GM21360 (cell line): ENCODE results near the gene FAM221B.

Source experiments
- ATAC-seq: cut with Tn5 transposase; IDR thresholded peaks from one replicate; pipeline ENCODE4 v1.9.1; 2021; ENCODE audit warnings: mild to moderate bottlenecking, moderate library complexity; ENCODE audit not compliant: unreplicated experiment

FAM221B gene, protein sequence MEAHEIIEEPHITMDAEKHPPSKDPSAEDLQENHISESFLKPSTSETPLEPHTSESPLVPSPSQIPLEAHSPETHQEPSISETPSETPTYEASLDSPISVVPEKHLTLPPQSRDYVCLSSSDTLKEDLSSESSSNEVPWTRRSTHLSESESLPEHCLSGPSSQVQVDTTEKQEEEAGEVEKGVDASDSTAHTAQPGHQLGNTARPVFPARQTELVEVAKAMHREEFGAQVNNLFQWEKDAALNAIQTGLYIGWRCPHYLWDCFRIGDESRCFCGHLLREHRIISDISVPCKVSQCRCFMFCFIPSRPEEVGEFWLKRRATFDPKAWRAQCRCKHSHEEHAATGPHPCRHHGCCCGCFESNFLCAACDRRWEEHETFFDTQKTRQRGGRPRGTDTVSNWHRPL

DNA sequence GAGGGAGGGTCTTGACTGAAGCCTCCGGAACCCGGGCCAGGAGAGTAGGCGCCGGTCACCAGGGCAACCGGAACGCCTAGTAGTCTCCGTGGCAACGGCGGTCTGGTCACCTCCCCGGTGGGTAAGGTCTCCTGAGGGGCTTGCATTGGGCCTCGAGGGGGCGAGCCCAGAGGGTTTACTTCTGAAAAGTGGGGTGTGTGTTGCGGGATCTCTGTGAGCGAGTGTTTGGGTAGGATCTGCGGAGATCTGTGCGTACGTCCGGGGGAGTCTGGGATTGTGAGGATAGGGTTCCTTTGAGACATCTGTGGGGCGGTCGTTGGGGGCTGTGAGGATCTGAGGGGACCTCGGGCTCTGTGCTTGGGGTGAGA, at the start of gene FAM221B:
FAM221B (minus strand) TSS at position 17 of the 368 bp plus-strand sequence. CDS start 2,571 bp downstream, outside the sequence.
- no peak for ATAC-seq

DNA sequence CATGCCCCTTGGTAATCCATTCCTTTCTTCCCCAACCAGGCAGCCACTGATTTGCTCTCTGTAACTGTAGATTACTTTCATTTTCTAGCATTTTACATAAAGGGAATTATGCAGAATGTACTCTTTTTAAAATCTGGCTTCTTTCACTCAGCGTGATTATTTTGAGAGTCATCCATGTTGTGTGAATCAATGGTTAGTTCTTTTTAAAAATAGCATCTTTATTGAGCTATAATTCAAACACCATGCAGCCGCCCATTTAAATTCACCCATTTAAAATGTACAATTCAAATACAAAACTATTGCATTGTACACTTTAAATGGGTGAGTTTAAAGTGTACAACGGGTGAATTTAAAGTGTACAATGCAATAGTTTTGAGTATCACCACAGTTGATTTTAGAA, 44.0 kb upstream of the FAM221B start:
- no peak for ATAC-seq

DNA sequence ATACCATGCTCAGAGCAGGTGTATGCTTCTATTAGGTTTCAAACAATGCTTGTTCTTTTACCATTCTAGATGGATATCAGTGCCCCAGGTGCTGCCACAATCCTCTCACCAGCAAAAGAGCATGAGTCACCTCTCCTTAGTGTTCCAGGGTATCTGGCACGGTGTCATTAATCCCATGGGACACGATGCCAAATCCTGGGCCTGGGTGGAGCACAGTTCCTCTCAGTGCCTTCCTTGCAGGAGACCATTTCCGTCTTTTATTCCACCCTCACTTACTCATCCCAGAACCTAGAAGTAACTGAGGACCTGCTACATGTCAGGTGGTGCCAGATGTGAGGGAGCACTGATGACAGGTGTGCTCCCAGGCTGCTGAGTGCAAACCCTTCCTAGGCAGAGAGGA, 43.0 kb upstream of the FAM221B start:
- no peak for ATAC-seq

DNA sequence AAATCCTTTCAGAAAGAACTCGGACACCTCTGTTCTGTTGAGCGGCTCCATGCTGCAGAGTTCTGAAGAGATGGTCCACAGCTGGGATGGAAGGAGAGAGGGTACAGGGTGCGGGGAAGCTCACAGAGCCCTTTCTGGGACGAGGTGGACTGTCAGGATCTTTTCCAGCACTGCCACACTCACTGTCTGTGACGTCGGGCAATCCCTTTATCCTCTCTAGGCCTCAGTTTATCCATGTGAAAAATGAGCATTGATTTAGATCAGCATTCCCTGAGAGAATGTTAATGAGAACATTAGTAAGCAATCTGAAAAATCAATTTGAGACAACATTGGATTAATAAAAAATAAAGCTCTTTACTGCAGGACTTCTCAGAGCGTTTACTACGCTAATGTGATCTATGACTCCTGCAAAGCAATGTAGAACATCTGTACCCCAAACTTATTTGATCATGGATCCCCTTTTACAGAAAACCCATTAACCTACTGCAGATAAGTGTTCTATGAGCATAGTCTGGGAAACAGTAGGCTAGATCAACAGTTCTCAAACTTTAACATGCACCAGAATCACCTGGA, 41.9 kb upstream of the FAM221B start, which contains the start of gene OR13J1:
OR13J1 (minus strand) TSS at position 51 of the 573 bp plus-strand sequence; CDS start at position 51, 0 bp downstream.
- no peak for ATAC-seq

DNA sequence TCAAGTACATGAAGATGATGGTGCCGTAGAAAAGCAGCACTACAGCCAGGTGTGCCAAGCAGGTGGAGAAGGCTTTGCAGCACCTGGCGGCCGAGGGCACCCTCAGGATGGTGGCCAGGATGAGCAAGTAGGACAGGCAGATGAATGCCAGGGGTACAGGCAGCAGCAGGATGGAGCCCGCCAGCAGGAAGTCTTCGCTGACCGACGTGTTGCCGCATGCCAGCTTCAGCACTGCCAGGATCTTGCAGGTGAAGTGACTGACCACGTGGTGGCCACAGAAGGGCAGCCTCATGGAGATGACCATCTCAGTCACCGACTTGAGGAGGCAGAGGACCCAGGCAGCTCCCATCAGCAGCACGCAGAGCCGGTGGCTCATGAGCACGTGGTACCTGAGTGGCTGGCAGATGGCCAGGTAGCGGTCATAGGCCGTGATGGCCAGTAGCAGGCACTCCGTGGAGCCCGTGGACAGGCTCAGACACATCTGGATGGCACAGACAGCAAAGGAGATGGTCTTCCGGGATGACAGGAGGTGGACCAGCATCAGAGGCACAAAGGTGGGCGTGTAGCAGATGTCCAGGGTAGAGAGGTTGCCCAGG, 41.2 kb upstream of the FAM221B start:
- ATAC-seq: no peak

DNA sequence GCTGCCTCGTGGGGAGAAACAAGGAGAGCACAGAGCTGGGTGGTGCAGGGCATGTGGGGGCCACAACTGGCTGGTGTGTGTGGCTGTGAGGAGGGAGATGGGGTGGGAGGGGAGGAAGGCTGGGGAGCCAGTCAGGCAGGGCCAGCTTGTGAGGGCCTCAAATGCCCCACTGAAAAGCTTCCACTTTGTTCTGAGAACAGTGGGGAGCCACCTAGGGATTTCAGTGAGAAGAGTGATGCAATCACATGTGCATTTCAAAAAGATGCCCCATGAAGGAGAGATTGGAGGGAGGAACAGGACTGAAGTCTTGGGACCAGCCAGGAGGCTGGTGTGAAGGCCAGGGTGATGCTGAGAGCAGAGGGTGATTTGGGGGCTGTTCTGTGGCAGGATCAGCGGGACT, 40.4 kb upstream of the FAM221B start:
- no peak for ATAC-seq

DNA sequence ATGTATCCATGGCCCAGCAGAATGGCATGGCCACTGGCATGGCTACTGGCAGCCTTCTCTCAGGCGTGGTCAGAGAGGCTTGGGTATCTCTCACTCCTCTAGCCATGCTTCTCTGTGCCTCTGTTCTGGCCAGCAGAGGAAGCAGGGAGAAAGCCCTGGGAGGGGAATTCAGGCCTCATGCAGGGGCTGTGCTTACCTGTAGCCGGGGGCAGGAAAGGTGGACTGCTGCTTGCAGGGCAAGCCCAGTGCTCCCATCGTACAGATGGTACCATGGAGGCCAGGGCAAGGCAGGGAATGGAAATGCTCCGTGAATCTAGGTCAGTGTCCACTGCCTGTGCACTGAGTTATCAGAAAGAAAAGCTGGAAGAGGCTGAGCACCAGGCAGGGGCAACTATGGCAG, 39.0 kb upstream of the FAM221B start:
- ATAC-seq: no peak

DNA sequence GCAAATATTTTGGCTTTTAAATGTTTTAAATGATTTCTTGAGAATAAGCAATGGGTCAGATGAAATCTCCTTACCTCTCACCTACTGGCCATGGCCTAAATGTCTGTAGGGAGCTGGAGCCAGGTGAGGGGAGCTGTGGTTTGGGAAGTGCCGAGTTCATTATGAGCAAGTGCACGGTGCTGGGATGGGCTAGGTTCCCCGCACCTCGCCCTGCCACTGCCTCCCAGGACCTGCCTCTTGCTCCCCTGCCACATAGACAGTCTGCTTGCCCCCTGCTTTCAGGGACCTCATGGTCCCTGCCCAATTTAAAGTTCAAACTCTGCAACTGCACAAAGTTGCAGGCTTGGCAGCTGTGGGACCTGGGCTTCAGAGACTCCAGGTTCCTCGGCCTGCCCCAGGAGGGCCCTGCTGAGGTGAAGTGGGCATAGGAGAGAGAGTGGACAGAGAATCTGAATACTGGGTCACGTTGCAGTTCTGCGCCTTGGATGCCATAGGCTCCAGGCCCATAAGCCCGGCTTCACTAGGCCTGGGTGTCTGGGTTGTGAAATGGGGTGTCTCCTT, 36.2 kb upstream of the FAM221B start:
- ATAC-seq: no peak

DNA sequence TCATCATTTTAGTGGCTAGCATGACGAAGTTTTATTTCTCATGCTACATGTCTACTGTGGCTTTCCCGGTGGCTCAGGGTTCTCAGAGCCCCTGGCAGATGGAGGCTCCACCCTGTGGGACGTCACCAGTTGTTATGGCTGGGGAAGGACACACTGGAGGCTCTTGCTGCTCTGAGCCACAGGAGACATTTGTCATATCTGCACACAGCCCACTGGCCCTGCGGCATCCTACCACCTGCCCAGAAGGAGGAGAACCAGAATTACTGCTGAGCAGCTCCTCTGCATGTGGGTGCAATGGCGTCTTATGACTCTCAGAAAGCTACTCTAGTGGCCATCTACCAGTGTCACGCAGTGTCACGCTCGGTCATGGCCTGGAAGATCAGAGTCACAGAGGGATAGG, 35.1 kb upstream of the FAM221B start:
- ATAC-seq: no peak

DNA sequence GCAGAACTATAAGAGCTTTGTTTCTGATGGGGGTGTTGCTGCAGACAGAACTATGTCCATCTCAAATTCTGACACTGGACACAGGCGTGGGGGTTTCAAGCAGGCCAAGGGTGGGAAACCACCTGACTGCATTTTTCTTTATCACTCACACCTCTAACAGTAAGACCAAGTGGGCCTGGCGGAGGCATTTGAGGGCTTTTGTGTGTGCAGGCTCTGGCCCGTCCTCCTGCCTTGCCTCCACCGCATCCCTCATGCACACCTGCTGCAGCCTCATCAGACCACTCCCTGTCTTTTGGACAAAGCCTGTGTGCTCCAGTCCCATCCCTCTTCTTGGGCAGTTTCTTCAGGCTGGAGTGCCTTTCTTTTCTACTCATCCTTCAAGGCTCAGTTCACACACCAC, 33.8 kb upstream of the FAM221B start:
- no peak for ATAC-seq

DNA sequence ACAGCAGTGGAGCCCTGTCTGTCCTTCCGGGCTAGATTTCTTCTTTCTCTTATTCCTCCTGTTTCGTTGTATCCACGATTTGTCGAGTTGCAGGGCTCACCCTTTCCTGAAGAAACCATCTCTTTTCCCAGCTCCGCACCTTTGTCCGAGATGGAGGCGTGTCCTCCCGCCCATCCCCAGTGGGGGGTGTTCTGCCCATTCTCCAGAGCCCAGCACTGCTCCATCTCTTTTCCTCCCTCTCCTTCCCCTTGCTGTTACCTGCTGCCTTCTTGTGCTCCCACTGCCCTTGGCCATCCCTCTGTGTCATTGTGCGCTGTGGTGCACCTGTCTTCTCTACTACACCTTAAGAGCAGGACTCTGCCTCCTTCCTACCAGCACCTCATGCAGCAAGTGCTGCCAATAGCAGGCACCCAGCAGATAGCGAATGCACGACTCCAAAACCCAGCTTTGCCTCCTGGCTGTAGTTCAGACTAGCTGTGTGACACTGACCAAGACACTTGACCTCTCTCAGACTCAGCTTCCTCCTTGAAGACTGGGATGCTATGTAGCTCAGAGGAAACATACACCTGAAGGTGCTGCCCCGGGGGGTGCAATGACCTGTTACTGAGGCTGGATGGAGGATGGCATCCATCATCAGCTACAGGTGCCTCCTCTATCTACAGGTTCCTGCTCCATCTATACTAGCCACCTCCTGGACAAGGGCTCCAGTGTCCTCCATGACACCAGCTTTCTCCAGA, 32.8 kb upstream of the FAM221B start:
- ATAC-seq: no peak

DNA sequence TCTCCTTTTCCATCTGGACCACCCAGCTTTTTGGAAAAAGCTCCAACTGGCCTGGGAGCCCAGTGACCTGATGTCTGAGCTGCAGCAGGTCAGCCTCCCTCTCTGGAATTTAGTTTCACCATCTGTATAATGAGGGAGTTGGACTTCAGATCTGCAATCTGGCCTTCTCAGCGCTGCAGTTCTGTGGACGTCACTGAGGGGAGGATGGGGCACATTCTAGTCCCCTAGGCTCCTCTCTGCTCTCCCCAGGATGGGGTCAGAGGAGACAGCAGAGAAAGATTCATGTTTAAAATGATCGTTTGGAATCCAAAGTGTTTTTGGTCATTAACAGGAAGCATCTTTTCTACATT, 31.4 kb upstream of the FAM221B start:
- ATAC-seq: no peak

DNA sequence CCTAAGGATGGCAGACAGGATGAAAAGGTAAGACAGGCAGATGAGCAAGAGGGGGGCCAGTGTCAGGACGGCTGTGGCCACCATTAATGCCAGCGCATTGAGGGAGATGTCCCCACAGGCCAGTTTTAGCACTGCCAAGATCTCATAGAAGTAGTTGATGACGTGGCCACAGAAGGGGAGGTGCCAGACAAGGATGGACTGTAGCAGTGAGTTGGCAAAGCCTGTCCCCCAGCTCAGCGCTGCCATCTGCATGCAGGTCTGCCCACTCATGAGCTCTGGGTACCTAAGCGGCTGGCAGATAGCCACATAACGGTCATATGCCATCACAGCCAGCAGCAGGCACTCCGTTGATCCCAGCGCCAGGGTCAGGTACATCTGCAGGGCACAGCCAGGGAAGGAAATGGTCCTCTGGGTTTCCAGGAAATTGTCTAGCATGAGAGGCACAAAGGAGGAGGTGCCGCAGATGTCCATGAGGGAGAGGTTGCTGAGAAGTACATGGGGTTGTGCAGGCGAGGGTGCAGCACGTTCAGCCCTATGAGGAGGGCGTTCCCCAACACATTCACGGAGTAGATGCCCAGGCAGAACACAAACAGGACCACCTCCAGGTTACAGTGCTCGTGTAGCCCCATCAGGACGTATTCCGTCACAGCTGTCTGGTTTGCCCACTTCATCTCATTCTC, 30.9 kb upstream of the FAM221B start:
- no peak for ATAC-seq

DNA sequence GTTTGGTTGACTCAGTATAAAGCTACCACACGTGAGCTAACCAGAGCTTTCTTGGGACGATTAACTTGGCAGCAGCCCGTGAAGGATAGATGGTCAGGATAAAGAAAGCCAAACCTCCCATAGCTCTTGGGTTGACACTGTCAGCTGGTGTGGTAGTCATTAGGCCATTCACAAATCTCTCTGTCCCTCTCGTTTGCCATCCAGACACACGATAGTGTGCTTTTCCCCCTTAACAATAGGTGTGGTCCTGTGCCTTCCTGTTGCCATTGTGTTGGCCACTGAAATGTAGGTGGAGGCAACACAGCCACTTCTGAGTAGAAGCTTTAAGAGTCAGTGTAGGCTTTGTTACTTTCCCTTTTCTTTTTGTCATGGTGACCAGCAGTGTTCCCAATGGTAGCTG, 29.9 kb upstream of the FAM221B start:
- no peak for ATAC-seq

DNA sequence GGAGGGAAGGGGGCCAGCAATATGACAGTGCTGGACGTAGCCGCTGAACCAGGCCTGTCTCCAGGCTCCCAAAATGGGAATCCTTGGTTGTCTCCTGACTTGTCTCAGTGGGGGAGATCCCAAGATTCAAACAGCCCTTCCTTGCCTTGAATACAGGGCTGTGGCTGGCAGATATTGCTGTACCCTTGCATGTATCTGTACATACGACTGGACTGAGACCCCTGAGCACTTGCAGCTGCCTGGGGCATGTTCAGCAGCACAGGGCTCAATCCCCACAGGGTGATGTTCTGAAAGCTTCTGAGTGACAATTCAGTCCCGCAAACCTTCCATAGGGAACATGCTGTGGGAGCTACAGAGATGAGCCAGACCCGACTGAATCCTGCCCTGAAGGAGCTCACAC, 28.4 kb upstream of the FAM221B start:
- no peak for ATAC-seq

DNA sequence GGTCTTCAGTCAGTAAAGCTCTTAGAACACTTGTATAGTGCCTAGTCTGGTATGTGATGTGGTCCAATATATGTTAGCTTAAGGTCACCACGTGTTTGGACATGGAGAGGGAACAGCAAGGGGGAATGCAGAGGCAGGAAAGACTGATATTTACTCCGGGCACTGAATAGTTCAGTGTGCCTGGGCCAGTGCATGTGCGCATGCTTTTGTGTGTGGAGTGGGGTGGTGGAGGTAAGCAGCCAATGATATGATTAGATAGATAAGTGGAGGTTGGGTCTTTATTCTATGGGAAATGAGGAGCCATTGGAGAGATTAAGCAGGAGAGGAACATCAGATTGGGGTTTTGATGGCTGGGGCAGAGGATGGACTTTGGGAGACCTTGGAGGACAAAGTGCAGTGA, 27.7 kb upstream of the FAM221B start:
- no peak for ATAC-seq

DNA sequence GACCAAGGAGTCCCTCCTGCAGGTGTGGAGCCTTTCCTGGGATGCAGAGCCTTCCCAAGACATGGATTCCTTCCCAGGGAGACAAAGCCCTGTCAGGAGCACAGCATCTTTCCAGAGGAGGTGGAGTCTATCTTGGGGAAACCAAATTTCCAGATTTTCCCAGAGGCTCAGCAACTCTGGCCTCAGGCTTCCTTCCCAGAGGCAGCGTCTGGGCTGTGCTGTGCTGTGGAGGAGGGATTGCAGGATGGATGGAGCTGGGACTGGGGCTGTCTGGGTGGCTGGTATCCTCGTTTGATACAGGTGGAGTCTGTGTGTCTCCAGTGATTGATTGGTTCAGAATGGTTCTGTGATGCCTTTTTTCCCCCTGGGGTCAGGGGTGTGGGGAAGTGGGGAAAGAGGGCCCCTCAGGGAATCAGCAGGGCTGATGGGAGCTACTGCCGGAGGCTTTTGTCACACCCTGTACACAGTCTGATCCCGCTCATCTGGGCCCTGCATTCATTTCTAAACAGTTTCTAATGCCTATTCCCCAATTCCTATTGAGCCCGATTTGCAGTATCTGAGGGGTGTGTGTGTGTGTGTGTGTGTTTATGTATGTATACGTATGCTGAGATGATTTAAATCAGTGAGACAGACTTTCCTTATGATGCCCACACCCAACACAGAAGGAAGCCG, 25.7 kb upstream of the FAM221B start:
- ATAC-seq: no peak

DNA sequence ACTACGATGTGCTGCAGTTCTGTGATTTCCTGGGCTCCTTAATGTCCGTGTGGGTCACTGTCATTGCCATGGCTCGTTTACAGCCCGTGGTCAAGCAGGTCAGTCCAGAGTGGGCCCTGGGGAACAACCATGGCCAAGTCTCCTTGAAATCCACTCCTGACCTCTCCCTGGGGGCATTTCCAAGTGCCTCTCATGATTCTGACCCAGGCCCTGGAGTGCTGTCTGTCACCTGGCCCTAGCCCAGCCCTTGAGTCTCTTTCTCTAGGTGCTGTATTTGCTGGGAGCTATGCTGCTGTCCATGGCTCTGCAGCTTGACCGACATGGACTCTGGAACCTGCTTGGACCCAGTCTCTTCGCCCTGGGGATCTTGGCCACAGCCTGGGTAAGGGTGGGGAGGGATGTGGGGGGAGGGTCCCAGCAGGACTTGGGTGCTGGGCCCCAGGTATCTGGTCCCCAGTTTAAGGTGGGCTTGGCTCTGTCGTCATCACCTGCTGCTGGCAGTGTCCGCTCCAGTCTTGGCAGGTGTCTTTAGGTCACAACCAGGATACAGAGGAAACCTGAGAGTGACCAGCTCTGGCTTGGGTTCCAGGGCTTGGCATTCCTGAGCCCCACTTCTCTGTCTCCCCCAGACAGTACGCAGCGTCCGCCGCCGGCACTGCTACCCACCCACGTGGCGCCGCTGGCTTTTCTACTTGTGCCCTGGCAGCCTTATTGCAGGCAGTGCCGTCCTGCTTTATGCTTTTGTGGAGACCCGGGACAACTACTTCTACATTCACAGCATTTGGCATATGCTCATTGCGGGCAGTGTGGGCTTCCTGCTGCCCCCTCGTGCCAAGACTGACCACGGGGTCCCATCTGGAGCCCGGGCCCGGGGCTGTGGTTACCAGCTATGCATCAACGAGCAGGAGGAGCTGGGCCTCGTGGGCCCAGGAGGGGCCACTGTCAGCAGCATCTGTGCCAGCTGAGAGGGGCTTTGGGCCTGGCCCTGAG, 24.6 kb upstream of the FAM221B start:
- no peak for ATAC-seq

DNA sequence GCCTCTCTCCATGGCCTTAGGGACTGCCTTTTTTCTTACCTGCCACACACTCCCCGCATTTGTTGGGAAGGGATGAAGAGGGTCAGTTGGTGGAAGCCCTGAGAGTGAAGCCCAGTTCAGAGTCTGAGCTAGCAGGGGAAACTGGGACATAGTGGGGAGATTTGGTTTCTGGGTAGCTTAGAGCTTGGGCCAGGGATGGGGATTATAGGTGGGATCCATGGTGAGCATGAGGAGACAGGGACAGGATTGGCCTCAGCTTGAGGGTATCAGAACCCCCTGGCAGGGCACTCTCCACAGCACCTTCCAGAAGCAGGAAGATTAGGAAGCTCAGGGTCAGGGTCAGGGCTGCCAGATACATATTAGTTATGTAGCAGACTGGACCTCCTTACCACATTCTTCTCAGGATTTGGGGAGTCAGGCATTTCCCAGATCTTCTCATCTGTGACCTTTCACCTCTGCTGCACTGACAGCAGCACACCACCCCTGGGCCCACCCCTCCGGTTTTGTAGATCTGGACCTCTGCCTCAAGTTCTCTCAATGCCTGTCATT, 23.8 kb upstream of the FAM221B start:
- ATAC-seq: no peak
